Peyer's patch (tissue), 4 donors: ENCODE data around the gene LEMD1. TPM values are rescaled to one million over a fixed set of nuclear protein-coding genes. Genes with fewer than 3 reads are reported as not detected.

ENCODE experiments used
- DNase-seq, 3 donors: peaks; one replicate each; pipeline ENCODE4 v3.0.0-alpha.2; 2017 to 2019
- H3K27ac ChIP-seq, 4 donors: fragments of 200-600 bp; sonication (generic); one replicate each; pipeline ENCODE4 v1.5.1; 2016 to 2019
- H3K27me3 ChIP-seq, 2 donors: fragments of 200-600 bp; sonication (generic); one replicate each; pipeline ENCODE4 v1.5.1; 2019
- H3K36me3 ChIP-seq, 3 donors: fragments of 200-600 bp; sonication (generic); one replicate each; pipeline ENCODE4 v1.5.1; 2016 to 2019
- H3K4me1 ChIP-seq, 4 donors: fragments of 200-600 bp; sonication (generic); one replicate each; pipeline ENCODE4 v1.5.1; 2016 to 2019
- H3K4me3 ChIP-seq, 4 donors: fragments of 200-600 bp; sonication (generic); 1 replicate in 3 of 4; 2 replicates in 1 of 4; pipeline ENCODE4 v1.5.1; 2016 to 2019; ENCODE audit warnings: mild to moderate bottlenecking in 1 of 4
- H3K9me3 ChIP-seq, 4 donors: fragments of 200-600 bp; sonication (generic); one replicate each; pipeline ENCODE4 v1.5.1; 2016 to 2019; ENCODE audit warnings: mild to moderate bottlenecking in 1 of 4
- CTCF ChIP-seq, 6 experiments: fragments of 450-650 bp in 4 of 6; fragments of 200-600 bp in 2 of 6; sonication (generic) in 1 of 6; IDR thresholded peaks; one replicate each; pipeline ENCODE4 v1.5.1; 2017 to 2019; ENCODE audit warnings: antibody characterized with exemption in 6 of 6, mild to moderate bottlenecking in 3 of 6, moderate library complexity in 1 of 6
- POLR2A ChIP-seq, 2 donors: fragments of 450-650 bp; IDR thresholded peaks; one replicate each; pipeline ENCODE4 v1.5.1; 2017; ENCODE audit warnings: antibody characterized with exemption in 2 of 2, mild to moderate bottlenecking in 2 of 2, moderate library complexity in 2 of 2
- small RNA-seq, 2 donors: library from RNA; depleted of rRNA; stranded (forward); fragments of <200 nt; gene quantifications; one replicate each; pipeline ENCODE3, GENCODE V24; 2016
- total RNA-seq, 4 donors: library from RNA; depleted of rRNA; stranded (reverse); fragments of >200 nt; gene quantifications; one replicate each; pipeline ENCODE4 v1.1.0, GENCODE V29; 2016

The LEMD1 gene
- total RNA-seq, 4 donors from 2014 or later, result 2.4 to 3.7 TPM; not detected in 2

DNA sequence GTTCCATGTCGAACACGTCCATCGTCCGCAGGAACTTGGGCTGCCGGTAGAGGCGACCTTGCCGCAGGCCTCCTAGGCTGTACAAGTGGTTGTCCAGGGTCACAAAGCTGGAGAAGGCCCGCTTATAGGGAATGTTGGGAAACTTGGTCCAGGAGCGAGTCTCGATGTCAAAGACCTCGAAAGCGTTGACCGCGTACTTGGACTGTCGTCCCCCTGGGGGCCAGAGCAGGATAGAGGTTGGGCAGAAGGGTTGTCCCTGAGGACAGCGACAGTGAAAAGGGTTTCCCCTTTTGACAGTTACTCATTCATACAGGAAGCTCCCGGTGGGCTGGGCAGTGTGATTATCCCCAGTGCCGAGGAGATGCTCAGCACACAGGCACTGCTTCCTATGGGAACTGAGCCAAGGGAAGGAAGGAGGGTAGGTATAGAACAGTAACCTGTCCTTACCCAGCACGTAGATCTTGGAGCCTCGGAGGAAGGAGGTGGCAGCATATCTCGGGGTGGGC, 82.6 kb downstream of the LEMD1 start:
- Histone ChIP-seq H3K36me3 (no peaks in the 10 kb centered on the region), H3K4me3 (no peak overlapping the region), H3K4me1 (peaks cover 0 to 11% (median 10%) of the 10 kb centered on the region in 4 donors), H3K9me3 (no peaks in the 10 kb centered on the region), H3K27ac (no peak overlapping the region), H3K27me3 (peaks cover 0 to 16% of the 10 kb centered on the region in 2 donors)
- DNase-seq, result peak in 1 of 3 donors; percentile 29
- TF ChIP-seq CTCF (IDR thresholded peaks at IDR 0.05) (no peak), POLR2A (IDR thresholded peaks at IDR 0.05) (no peak)

DNA sequence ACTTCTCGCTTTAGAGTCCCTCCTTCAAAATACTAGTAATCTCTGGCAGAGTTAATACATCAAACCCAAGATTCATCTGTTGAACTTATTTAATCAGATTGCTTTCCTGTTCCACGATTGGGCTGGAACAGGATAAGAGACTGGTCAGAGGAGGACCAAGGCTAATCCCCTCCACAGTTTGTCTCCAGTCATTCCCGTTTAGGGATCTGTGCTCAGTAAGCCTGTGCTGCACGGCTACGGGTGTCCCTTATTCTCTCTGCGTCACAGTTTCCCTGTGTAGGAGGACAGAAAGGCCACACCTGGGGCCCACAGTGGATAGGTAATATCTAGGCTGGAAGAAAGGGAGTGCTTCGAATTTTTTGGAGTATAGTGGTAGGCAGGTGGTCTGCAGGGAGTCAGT, 83.8 kb downstream of the LEMD1 start:
- no peaks in the 10 kb centered on the region for H3K9me3 ChIP-seq
- no peaks in the 10 kb centered on the region for H3K4me1 ChIP-seq
- H3K27ac ChIP-seq, result no peak overlapping the region
- no peaks in the 10 kb centered on the region for H3K36me3 ChIP-seq
- no peak overlapping the region for H3K4me3 ChIP-seq
- no peak for DNase-seq
- peaks cover 0 to 4% of the 10 kb centered on the region in 2 donors for H3K27me3 ChIP-seq
- no peak for TF ChIP-seq POLR2A (IDR thresholded peaks at IDR 0.05)
- no peak for TF ChIP-seq CTCF (IDR thresholded peaks at IDR 0.05)

GRCh38 chr1:205337481-205337880, 84.4 kb downstream of the LEMD1 start:
- no peaks in the 10 kb centered on the region for H3K9me3 ChIP-seq
- DNase-seq, result no peak
- no peak overlapping the region for H3K4me3 ChIP-seq
- TF ChIP-seq CTCF (IDR thresholded peaks at IDR 0.05) (no peak), POLR2A (IDR thresholded peaks at IDR 0.05) (no peak)
- H3K27me3 ChIP-seq, result no peaks in the 10 kb centered on the region
- no peak overlapping the region for H3K27ac ChIP-seq
- no peaks in the 10 kb centered on the region for H3K36me3 ChIP-seq
- H3K4me1 ChIP-seq, result no peaks in the 10 kb centered on the region

DNA sequence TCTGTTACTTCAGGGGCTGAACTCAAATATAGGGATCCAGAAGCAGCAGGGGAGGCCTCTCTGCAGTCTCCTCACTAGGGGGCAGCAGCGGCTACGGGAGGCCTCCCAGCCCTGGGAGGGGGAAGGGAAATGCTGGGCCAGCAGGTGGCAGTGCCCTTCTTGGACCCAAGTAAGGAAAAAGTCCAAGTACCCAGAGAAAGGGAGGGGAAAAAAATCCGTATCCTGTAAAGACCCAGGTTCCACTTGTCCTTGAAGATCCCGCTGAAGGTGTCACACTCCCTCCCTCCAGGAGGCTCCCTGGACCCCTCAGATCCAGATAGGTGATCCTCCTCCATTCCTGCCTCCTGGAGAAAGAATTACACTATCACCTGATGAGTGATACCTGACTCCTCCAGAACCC, 86.2 kb downstream of the LEMD1 start:
- TF ChIP-seq CTCF (IDR thresholded peaks at IDR 0.05) (peak; percentile 70 to 99 (median 93)), POLR2A (IDR thresholded peaks at IDR 0.05) (peak in 1 of 2 donors; percentile 20)

GRCh38 chr1:205332015-205332791, 89.7 kb downstream of the LEMD1 start:
- H3K27me3 ChIP-seq, result no peaks in the 10 kb centered on the region
- H3K9me3 ChIP-seq, result no peaks in the 10 kb centered on the region
- H3K27ac ChIP-seq, result no peak overlapping the region
- no peaks in the 10 kb centered on the region for H3K4me1 ChIP-seq
- DNase-seq, result no peak
- H3K4me3 ChIP-seq, result no peak overlapping the region
- TF ChIP-seq CTCF (IDR thresholded peaks at IDR 0.05) (no peak), POLR2A (IDR thresholded peaks at IDR 0.05) (no peak)
- H3K36me3 ChIP-seq, result no peaks in the 10 kb centered on the region

More for the DNA sequence above, 86.2 kb downstream of the LEMD1 start:
- no peak overlapping the region for H3K4me3 ChIP-seq
- no peaks in the 10 kb centered on the region for H3K27me3 ChIP-seq
- no peaks in the 10 kb centered on the region for H3K9me3 ChIP-seq
- peak; percentile 73 to 93 (median 93) for DNase-seq
- no peaks in the 10 kb centered on the region for H3K4me1 ChIP-seq
- no peaks in the 10 kb centered on the region for H3K36me3 ChIP-seq
- H3K27ac ChIP-seq, result no peak overlapping the region

Small RNA genes lying within 50 kb of the gene (small RNA-seq; reads per million reads assigned to genes)
- 0 to 0.96 reads per million in 2 donors for gene MIR135B
- 0 reads per million in 2 donors for gene SNRPGP10

Other genes with a start within 250 kb of the LEMD1 start
- gene DSTYK, start 210.4 kb downstream of the LEMD1 start, total RNA-seq, result 10 to 100 TPM in 1 of 4 donors, 1 to 10 TPM in 3; 3.5 to 11.6 (median 6.8) TPM
- gene TMCC2, start 194.1 kb downstream of the LEMD1 start, total RNA-seq, result 1 to 10 TPM in 2 of 4 donors, under 1 TPM in 2; 0.53 to 4.1 (median 1.1) TPM
- 10 to 100 TPM; 22.0 to 40.0 (median 30.9) TPM for gene NUAK2, start 100.3 kb downstream of the LEMD1 start, total RNA-seq
- gene KLHDC8A, start 65.1 kb downstream of the LEMD1 start, total RNA-seq, result not detected
- gene BLACAT1, start 34.0 kb upstream of the LEMD1 start, total RNA-seq, result 1 to 10 TPM in 2 of 4 donors, under 1 TPM in 1, not detected in 1; 0.53 to 3.6 (median 1.5) TPM
- 100 to 1,000 TPM in 1 of 4 donors, 10 to 100 TPM in 3; 47.0 to 126 (median 80.7) TPM for gene CDK18, start 82.6 kb upstream of the LEMD1 start, total RNA-seq
- gene ELK4, start 210.0 kb upstream of the LEMD1 start, total RNA-seq, result 10 to 100 TPM; 16.6 to 66.8 (median 23.7) TPM